GM21786 (cell line): Measurements from ENCODE around the gene HDAC4.

Experiments
- ATAC-seq: cut with Tn5 transposase; IDR thresholded peaks from one replicate; pipeline ENCODE4 v1.9.1; 2021; ENCODE audit not compliant: unreplicated experiment

HDAC4 gene

DNA sequence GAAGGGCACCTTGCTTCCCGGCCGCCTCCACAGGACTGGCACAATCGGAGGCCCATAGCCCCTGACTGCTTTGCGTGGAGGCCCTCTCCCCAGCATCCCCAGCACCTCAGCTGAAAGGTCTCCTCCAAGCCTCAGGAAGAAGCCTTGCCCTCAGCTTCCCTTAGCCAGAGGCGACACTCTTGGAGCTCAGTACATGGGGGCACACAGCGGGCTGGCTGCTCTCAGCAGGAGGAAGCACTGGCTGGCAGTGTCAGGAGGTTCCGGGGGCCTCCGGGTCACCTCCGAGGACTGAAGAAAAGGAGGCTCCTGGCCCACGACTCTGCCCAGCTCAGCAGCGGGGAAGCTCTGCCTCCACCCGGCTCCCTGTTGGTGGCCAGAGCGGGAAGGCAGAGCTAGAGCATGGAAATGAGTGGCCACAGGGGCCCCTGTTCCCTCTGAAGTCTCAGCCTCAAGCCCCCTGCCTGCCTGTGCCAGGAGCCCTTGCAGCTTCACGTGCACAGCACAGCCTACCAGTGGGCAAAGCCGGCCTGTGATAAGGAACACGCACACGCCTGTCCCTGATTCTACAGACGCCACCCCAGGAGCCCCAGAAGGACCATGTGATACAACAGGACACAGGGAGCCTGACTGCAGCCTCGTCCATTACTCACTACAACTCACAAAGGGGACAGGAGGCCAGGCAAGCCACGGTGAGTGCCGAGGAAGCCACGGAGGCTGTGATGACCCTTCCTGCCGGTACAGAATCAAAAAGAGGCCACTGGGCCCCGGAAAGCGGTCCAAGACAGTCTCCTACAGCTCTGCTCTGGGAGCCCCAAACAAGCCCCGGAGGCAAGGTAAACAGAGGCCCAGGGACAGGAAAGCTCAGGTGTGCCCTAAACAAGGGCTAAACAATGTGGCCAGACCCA, 15.5 kb downstream of the HDAC4 start:
- ATAC-seq, result no peak

- no peak for ATAC-seq
Observed at GRCh38 chr2:239383759-239384156, 17.1 kb downstream of the HDAC4 start.

DNA sequence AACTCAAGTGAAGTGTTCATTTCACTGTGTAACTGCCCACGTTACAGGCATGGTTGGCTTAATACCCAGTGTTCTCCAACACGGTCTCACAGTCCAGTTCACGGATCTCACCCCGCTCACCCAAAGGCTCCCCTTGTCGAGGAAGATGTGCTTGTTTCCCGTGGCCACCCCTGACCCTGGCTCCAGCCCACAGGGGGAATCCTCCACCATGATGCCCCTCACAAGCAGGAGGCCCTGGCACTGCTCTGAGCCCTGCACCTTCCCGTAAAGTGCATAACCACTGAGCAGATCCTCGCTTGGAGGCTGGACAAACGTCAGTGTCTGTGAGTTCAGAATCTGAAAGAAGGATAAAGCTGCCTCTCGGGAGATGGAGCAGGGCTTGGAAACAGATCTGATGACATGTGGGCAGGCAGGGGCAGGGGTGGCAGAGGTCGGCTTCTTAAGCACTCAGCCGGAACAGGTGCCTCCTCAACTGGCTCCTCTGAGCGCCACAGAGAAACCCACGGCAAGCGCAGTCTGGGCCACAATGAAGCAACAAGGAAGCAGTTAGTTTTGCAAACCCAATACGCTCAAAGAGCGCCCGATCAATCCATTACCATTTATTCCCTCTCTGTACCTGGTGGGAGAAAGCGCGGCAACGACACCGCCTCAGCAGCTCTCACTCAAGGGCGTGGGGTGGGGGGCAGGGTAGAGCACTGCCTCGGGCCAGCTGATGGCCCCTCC, 17.6 kb downstream of the HDAC4 start:
- no peak for ATAC-seq

GRCh38 chr2:239382384-239382880, 18.4 kb downstream of the HDAC4 start:
- no peak for ATAC-seq

DNA sequence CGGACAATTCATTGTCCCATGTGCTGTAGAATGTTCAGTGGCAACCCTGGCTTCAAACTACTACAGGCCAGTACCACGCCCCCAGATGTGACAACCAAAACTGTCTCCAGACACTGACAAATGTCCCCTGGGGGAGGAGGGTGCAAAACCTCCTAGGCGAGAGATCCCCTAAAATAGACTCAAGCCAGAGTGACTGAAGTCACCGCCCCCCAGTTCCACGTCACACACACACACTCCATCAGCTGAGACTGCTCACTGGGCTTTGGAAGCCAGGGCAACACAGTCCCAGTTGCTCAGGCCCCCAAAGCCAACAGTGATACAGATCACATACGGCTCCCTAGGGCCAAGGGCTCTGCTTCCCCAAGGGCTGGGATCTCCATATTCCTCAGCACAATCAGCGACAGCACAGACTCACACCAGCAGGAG, 19.1 kb downstream of the HDAC4 start:
- peak; percentile 72 for ATAC-seq

- ATAC-seq, result peak; percentile 57
Observed at GRCh38 chr2:239380831-239381708, 19.8 kb downstream of the HDAC4 start.

GRCh38 chr2:239379641-239380170, 21.1 kb downstream of the HDAC4 start:
- ATAC-seq, result no peak

- no peak for ATAC-seq
Observed at GRCh38 chr2:239378918-239379640, 21.7 kb downstream of the HDAC4 start.

GRCh38 chr2:239378021-239378917, 22.6 kb downstream of the HDAC4 start:
- no peak for ATAC-seq

- ATAC-seq, result no peak
Observed at GRCh38 chr2:239377591-239377990, 23.2 kb downstream of the HDAC4 start.

DNA sequence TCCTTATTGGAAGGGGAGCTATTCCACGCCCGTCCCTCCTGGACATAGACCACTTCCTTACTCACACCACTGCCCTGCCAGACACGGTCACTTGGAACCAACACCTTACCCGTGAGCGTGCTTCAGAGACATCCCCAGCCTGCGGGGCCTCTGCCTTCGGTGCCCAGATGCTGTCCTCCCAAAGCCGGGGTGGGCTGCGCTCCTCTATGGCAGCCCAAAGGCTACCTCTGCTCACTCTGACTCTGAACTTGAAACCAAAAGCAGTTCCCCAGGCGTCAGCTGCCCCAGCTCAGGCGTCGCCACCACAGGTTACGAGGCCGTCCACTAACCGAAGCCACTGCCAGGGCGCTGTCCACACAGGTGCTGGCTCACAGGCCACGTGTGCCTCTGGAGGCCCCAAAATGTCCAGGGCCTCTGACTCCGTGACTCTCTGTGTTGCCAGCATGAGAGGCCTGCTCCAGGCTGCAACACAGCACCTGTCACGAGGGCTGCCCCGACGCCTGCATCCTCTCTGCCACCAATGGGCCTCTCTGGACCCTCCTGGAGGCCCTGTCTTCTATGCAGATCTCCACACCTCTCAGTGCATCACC, 23.8 kb downstream of the HDAC4 start:
- ATAC-seq, result no peak

DNA sequence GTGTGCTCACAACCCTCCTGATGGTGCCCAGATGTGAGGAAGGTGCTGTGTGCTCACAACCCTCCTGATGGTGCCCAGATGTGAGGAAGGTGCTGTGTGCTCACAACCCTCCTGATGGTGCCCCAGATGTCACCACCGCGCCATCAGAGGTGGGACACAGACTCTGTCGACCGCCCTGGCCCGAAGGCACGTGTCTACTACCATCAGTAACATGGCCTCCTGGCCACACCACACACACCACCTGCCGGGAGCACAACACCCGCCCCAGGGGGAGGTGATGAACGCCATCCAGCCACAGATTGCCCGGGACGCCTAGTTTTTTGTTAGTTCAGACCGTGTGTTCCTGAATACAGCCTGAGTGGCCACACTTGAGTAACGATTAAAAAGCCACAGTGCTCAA, 24.5 kb downstream of the HDAC4 start:
- ATAC-seq, result no peak

DNA sequence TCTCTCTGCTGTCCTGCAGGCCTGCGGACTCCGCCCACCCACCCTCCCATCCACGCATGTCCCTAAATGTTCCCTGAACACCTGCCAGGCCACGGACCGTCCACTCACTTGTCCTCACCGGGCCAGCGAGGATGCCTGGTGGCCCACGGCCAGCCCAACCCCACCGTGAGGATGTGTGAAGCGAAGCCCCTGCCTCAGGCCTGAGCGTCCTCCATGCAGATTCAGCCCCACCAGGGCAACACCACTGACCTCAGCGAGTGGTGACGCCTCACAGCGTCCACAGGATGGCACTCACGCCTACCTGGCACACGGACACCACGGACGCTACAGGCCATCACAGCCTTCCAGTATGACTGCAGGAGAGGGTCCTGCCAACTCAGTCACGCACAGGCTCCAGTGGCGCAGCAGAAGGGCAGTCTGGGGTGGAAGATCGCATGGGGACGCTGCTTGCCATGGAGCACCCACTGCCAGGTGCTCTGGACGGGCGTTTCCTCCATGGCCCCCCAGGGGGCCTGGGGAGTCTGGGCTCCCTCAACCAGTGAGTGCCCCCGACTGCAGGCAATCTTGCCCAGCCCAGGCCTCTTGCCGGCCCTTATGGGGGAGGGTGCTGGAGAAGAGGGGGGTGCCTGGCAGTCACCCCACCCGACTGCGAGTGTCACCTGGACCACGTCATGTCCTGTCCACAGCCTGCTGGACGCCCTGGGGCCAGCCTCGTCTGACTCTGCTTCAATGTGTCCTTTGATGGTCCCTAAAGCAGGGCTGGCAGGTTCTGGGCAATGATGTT, 25.4 kb downstream of the HDAC4 start:
- ATAC-seq, result no peak

DNA sequence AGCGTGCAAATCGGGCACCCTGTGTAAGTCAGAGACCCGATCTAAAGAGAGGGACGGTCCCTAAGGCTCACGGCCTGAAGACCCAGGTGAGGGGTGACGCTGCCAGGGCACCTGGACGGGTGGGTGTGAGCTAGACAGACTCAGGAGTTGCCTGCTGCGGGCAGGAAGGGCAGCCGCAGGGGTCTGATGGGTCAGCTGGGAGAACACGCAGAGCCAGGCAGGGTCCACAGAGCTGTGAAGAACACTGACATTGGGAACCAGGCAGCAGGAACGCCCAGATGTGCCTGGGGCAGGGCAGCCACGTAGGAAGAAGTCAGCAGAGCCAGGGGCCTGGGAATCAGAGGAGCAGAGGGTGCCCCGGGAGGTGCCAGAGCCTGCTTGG, 25.9 kb downstream of the HDAC4 start:
- no peak for ATAC-seq

DNA sequence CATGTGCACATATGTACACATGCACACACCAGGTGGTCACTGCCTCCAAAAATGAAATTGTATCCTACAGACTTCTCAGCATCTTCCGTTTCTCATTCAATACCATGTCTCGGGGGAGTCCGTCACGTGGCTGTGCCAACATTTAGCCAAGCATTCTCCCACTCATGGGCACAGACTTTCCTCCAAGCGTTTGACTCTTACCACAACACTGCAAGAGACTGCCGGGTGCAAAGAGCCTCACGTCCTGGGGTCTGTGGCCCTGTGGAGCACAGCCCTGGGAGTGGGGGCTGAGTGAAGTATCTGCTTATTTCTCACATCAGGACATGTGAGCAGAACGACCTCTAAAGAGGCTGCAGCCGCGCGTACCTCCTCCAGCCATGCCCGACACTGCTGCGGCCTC, 28.0 kb downstream of the HDAC4 start:
- no peak for ATAC-seq

- no peak for ATAC-seq
Observed at GRCh38 chr2:239371726-239372686, 28.8 kb downstream of the HDAC4 start.
